A549 (cell line): ENCODE measurements around the gene PUS7L.
"Not testable (repeated sequence)": the region's sequence is repeated elsewhere in the genome, so short reads cannot be mapped to it uniquely, and the experiment has no call there.

ENCODE experiments used
- CTCF ChIP-seq: fragments of >200 bp; sonication (Bioruptor Twin); formaldehyde crosslinking; IDR thresholded peaks from 3 replicates; pipeline ENCODE4 v1.5.1; 2016
- EP300 ChIP-seq, 2 experiments: fragments of >200 bp; sonication (Bioruptor Twin); formaldehyde crosslinking; IDR thresholded peaks; 2 replicates in 1 of 2; 3 replicates in 1 of 2; pipeline ENCODE4 v1.6.1; 2016 to 2017
- POLR2AphosphoS2 ChIP-seq: conservative IDR thresholded peaks from 2 replicates; pipeline ENCODE4 v1.6.1; 2012; ENCODE audit warnings: low read length, improper control_type of control experiment, inconsistent platforms
- USF2 ChIP-seq: fragments of 450-650 bp; IDR thresholded peaks from 2 replicates; pipeline ENCODE4 v1.6.1; 2014; ENCODE audit warnings: antibody characterized with exemption
- ZC3H11A ChIP-seq: fragments of 450-650 bp; IDR thresholded peaks from 2 replicates; pipeline ENCODE4 v1.6.1; 2014; ENCODE audit warnings: antibody characterized with exemption, mild to moderate bottlenecking

- not testable (repeated sequence) for TF ChIP-seq CTCF; POLR2AphosphoS2; ZC3H11A; EP300 (IDR thresholded peaks at IDR 0.05); USF2
Measured at GRCh38 chr12:43701194-43701593, 57.4 kb downstream of the PUS7L start.
